Thymus (tissue), 11 donors: ENCODE results near the gene IMMT. TPM values are rescaled to one million over a fixed set of nuclear protein-coding genes. Genes with fewer than 3 reads are reported as not detected.

ENCODE experiments used
- DNase-seq, 9 donors: peaks; one replicate each; pipeline ENCODE4 v3.0.0-alpha.2; 2013; ENCODE audit warnings: low spot score in 9 of 9, low read depth in 6 of 9, missing footprints in 1 of 9
- H3K27ac ChIP-seq, 2 donors: one replicate each; pipeline ENCODE4 v1.5.1; 2013; ENCODE audit warnings: control low read depth in 1 of 2, low read depth in 1 of 2, low read length in 1 of 2, mild to moderate bottlenecking in 1 of 2, moderate library complexity in 1 of 2
- H3K27me3 ChIP-seq, 2 donors: one replicate each; pipeline ENCODE4 v1.5.1; 2013; ENCODE audit warnings: low read length in 1 of 2; ENCODE audit not compliant: control insufficient read depth in 2 of 2, insufficient read depth in 1 of 2
- H3K36me3 ChIP-seq, 2 donors: one replicate each; pipeline ENCODE4 v1.5.1; 2013; ENCODE audit warnings: low read length in 1 of 2, mild to moderate bottlenecking in 1 of 2, moderate library complexity in 1 of 2; ENCODE audit not compliant: control insufficient read depth in 2 of 2, insufficient read depth in 2 of 2
- H3K4me1 ChIP-seq, 2 donors: one replicate each; pipeline ENCODE4 v1.5.1; 2013; ENCODE audit warnings: low read length in 2 of 2; ENCODE audit not compliant: control insufficient read depth in 2 of 2, insufficient read depth in 2 of 2
- H3K4me3 ChIP-seq, 2 donors: one replicate each; pipeline ENCODE4 v1.5.1; 2013; ENCODE audit warnings: low read length in 2 of 2, control low read depth in 1 of 2, mild to moderate bottlenecking in 1 of 2
- H3K9me3 ChIP-seq, 2 donors: one replicate each; pipeline ENCODE4 v1.5.1; 2013; ENCODE audit warnings: low read length in 1 of 2, mild to moderate bottlenecking in 1 of 2; ENCODE audit not compliant: control insufficient read depth in 2 of 2, insufficient read depth in 1 of 2
- WGBS: extraction: QIAGEN DNeasy Blood & Tissue Kit; methylation state at CpG from one replicate; pipeline ENCODE4 v1.1.7; 2013; 5-methylcytosine and 5-hydroxymethylcytosine counted together
- polyA plus RNA-seq: library from polyadenylated mRNA; stranded (reverse); fragments of 200-250 nt; gene quantifications from one replicate; pipeline ENCODE4 v1.2.3, GENCODE V29; 2013
- total RNA-seq: library from RNA; stranded (reverse); fragments of 120-200 nt; gene quantifications from one replicate; pipeline ENCODE4 v1.2.4, GENCODE V29; 2013
- donor health status: healthy.

The IMMT gene
- total and polyA plus RNA-seq, 2 donors: 45.9 to 71.5 TPM

GRCh38 chr2:86195808-86196387 is 636 bp upstream of the IMMT start:
- no peaks in the 10 kb centered on the region for H3K27me3 ChIP-seq
- H3K4me3 ChIP-seq: peak overlapping the region; percentile 69 to 99
- peaks cover 0 to 7% of the 10 kb centered on the region in 2 donors for H3K36me3 ChIP-seq
- DNase-seq: no peak
- 47% methylated on average over 23 of the region's 23 CpGs for WGBS
- H3K27ac ChIP-seq: peak overlapping the region; percentile 95 to 100
- H3K9me3 ChIP-seq: no peaks in the 10 kb centered on the region
- peaks cover 14 to 31% of the 10 kb centered on the region in 2 donors for H3K4me1 ChIP-seq

- DNase-seq: peak in 4 of 9 donors; percentile 68 to 88 (median 75)
- Histone ChIP-seq H3K36me3 (peaks cover 0 to 16% of the 10 kb centered on the region in 2 donors), H3K4me3 (peak overlapping the region; percentile 69 to 99), H3K4me1 (peaks cover 14 to 27% of the 10 kb centered on the region in 2 donors), H3K27ac (peak overlapping the region; percentile 95 to 100), H3K9me3 (no peaks in the 10 kb centered on the region), H3K27me3 (no peaks in the 10 kb centered on the region)
- under 1% methylated on average over 17 of the region's 17 CpGs for WGBS
Measured at GRCh38 chr2:86194751-86195054, 559 bp downstream of the IMMT start.

GRCh38 chr2:86193901-86194567 is 1.2 kb downstream of the IMMT start:
- Histone ChIP-seq H3K4me3 (peak overlapping the region; percentile 69 to 99), H3K4me1 (peaks cover 14 to 26% of the 10 kb centered on the region in 2 donors), H3K27ac (peak overlapping the region in 1 of 2 donors; percentile 100), H3K9me3 (no peaks in the 10 kb centered on the region), H3K36me3 (peaks cover 0 to 19% of the 10 kb centered on the region in 2 donors), H3K27me3 (no peaks in the 10 kb centered on the region)
- WGBS: 93% methylated on average over 7 of the region's 7 CpGs
- no peak for DNase-seq

- no peaks in the 10 kb centered on the region for H3K27me3 ChIP-seq
- WGBS: 80% methylated on average over 7 of the region's 7 CpGs
- no peak overlapping the region for H3K4me3 ChIP-seq
- no peaks in the 10 kb centered on the region for H3K9me3 ChIP-seq
- H3K4me1 ChIP-seq: peaks cover 24 to 29% of the 10 kb centered on the region in 2 donors
- peaks cover 0 to 28% of the 10 kb centered on the region in 2 donors for H3K36me3 ChIP-seq
- DNase-seq: no peak
- no peak overlapping the region for H3K27ac ChIP-seq
Measured at GRCh38 chr2:86189782-86190416, 5.4 kb downstream of the IMMT start.

GRCh38 chr2:86186431-86186830 is 8.8 kb downstream of the IMMT start:
- H3K36me3 ChIP-seq: peaks cover 0 to 21% of the 10 kb centered on the region in 2 donors
- H3K4me1 ChIP-seq: peaks cover 16 to 19% of the 10 kb centered on the region in 2 donors
- peak overlapping the region; percentile 86 to 89 for H3K27ac ChIP-seq
- DNase-seq: peak in 1 of 9 donors; percentile 7
- H3K9me3 ChIP-seq: no peaks in the 10 kb centered on the region
- no peak overlapping the region for H3K4me3 ChIP-seq
- no peaks in the 10 kb centered on the region for H3K27me3 ChIP-seq

- peak overlapping the region; percentile 86 to 89 for H3K27ac ChIP-seq
- H3K4me3 ChIP-seq: peak overlapping the region in 1 of 2 donors; percentile 17
- peak in 4 of 9 donors; percentile 20 to 60 (median 41) for DNase-seq
- H3K9me3 ChIP-seq: no peaks in the 10 kb centered on the region
- peaks cover 0 to 23% of the 10 kb centered on the region in 2 donors for H3K36me3 ChIP-seq
- H3K27me3 ChIP-seq: no peaks in the 10 kb centered on the region
- H3K4me1 ChIP-seq: peaks cover 16 to 19% of the 10 kb centered on the region in 2 donors
- 11% methylated on average over 1 of the region's 1 CpG for WGBS
Measured at GRCh38 chr2:86185517-86186212, 9.6 kb downstream of the IMMT start.

- Histone ChIP-seq H3K36me3 (peaks cover 18 to 76% of the 10 kb centered on the region in 2 donors), H3K4me3 (no peak overlapping the region), H3K9me3 (no peaks in the 10 kb centered on the region), H3K4me1 (no peaks in the 10 kb centered on the region), H3K27me3 (no peaks in the 10 kb centered on the region), H3K27ac (no peak overlapping the region)
- DNase-seq: no peak
Measured at GRCh38 chr2:86176597-86176996, 18.7 kb downstream of the IMMT start.

GRCh38 chr2:86175828-86176227 is 19.4 kb downstream of the IMMT start:
- Histone ChIP-seq H3K27ac (no peak overlapping the region), H3K36me3 (peaks cover 18 to 79% of the 10 kb centered on the region in 2 donors)
- 100% methylated on average over 1 of the region's 1 CpG for WGBS

GRCh38 chr2:86174445-86174844 is 20.8 kb downstream of the IMMT start:
- no peak overlapping the region for H3K27ac ChIP-seq
- no peaks in the 10 kb centered on the region for H3K4me1 ChIP-seq
- no peaks in the 10 kb centered on the region for H3K27me3 ChIP-seq
- DNase-seq: no peak
- H3K4me3 ChIP-seq: no peak overlapping the region
- H3K9me3 ChIP-seq: no peaks in the 10 kb centered on the region
- H3K36me3 ChIP-seq: peaks cover 23 to 81% of the 10 kb centered on the region in 2 donors
- 96% methylated on average over 2 of the region's 2 CpGs for WGBS

More at GRCh38 chr2:86175828-86176227, 19.4 kb downstream of the IMMT start:
- Histone ChIP-seq H3K9me3 (no peaks in the 10 kb centered on the region), H3K4me3 (no peak overlapping the region), H3K4me1 (no peaks in the 10 kb centered on the region), H3K27me3 (no peaks in the 10 kb centered on the region)
- DNase-seq: no peak
